Retinal pigment epithelial cell (primary cell): ENCODE data around the gene ABCB4.

Source experiments
- DNase-seq: peaks from one replicate; pipeline ENCODE4 v3.0.0-alpha.2; 2010; ENCODE audit warnings: low read depth
- H3K4me3 ChIP-seq: 2 replicates; pipeline ENCODE4 v1.5.1; 2011; ENCODE audit warnings: mild to moderate bottlenecking, low read length, control low read depth, moderate library complexity
- TF ChIP-seq, protein P1 (sequence below): conservative IDR thresholded peaks from 2 replicates; pipeline ENCODE4 v1.5.1; 2011; ENCODE audit warnings: low read depth, low read length, control low read depth, inconsistent platforms

The ABCB4 gene

DNA sequence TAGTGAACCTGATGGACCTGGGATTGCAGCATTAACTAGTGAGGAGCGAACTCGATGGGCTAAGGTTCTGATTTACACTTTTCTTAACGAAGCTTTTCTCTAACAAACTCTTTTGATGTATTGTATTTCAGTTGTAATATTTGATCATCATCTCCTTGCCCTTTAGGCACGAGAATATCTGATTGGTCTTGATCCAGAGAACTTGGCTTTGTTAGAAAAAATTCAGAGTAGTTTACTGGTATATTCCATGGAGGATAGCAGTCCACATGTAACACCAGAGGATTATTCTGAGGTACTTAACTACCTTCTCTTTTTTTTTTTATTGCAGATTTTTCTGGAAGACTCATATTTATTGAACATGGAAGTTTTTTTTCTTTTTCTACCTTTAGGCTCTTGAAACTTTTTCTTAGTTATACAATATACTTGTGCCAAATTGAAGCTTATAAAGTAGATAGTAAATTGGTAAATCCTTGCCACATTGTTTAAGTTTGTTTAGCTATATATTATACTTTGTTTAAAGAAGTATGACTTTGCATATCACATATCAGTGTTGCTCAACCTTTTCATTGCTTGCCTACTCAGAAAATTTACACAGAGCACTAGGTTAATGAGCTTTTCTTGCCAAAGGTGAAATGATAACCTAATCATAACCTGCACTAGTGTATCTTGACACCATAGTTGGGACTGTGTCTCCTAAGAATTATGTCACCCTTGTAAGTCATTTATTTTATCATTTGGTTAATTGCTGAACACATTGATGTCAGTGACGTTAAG is 99.6 kb downstream of the ABCB4 start:
- no peak for DNase-seq
- H3K4me3 ChIP-seq, result no peak overlapping the region
- TF ChIP-seq, protein P1, sequence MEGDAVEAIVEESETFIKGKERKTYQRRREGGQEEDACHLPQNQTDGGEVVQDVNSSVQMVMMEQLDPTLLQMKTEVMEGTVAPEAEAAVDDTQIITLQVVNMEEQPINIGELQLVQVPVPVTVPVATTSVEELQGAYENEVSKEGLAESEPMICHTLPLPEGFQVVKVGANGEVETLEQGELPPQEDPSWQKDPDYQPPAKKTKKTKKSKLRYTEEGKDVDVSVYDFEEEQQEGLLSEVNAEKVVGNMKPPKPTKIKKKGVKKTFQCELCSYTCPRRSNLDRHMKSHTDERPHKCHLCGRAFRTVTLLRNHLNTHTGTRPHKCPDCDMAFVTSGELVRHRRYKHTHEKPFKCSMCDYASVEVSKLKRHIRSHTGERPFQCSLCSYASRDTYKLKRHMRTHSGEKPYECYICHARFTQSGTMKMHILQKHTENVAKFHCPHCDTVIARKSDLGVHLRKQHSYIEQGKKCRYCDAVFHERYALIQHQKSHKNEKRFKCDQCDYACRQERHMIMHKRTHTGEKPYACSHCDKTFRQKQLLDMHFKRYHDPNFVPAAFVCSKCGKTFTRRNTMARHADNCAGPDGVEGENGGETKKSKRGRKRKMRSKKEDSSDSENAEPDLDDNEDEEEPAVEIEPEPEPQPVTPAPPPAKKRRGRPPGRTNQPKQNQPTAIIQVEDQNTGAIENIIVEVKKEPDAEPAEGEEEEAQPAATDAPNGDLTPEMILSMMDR, result no peak

DNA sequence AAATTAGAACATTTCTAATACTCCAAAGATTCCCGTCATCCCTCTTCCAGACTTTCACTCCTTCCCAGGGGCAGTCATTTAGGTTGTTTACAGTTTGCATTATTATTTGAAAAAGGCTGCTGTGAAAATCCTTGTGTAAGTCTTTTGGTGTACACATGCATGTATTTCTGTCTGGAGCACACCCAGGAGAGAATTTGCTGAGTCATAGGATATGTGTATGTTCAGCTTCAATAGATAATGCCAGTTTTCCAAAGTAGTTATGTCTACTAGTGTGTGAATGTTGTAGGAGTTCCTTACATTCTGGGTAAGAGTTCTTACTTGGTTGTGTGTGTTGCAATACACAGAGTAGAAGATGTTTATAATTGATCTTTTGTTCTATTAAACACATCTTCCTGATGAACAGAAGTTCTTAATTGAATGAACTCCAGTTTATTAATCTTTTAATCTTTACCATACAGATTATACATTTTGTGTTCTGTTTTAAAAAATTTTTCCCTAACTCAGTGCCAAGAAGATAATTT is 104.8 kb downstream of the ABCB4 start:
- H3K4me3 ChIP-seq, result no peak overlapping the region
- DNase-seq, result no peak
- TF ChIP-seq, protein P1, result no peak

DNA sequence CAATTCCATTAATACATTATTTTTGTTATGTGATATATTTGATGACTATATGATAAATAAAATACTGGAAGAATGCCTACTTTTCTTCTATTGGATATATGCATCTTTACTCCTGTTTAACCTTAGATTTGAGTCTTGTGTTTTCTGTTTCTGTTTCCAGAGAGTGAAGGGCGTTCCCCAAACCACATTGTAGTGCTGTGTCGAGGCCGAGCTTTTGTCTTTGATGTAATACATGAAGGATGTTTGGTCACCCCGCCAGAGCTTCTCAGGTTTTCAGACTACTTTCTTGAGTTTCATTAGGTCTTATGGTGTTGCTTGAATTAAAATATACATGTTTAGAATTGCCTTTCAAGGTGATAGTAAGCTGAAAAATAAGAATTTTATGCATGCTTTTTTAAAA is 106.3 kb downstream of the ABCB4 start:
- no peak overlapping the region for H3K4me3 ChIP-seq
- TF ChIP-seq, protein P1, result no peak
- DNase-seq, result no peak

DNA sequence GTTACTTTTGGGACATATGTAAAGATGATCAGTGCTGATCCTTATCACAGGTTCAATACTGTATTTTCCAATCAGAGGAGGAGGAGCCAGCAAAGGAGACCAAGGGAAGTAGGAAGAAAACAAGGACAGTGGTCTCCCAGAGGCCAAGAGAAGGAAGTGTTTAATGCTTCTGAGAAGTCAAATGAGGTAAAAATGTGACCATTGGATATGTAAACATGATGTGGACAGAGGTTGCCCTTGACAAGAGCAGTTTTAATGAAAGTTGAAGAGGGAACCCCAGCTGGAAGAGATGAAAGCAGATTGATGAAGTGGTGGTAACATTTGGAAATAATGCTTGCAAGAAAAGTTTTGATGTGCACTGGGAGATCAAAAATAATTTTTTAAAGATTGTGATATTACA is 111.2 kb downstream of the ABCB4 start:
- no peak overlapping the region for H3K4me3 ChIP-seq
- DNase-seq, result no peak
- TF ChIP-seq, protein P1, result no peak

DNA sequence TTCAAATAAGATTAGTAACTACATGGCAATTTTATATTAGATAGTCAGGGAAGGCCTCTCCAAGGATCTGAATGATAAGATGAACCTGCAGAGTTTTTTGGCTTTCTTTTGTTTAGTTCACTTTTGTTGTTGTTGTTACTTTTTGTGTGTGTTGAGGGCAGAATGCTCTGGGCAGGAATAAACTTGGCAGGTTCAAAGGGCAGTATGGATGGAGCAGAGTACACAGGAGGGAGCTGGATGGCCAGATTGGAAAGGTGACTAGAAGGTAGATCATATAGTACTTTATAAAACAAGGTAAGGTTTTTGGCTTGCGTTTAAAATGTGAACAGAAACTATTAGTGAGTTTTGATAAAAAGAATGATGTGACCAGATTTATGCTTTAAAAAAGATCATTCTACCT is 112.1 kb downstream of the ABCB4 start:
- TF ChIP-seq, protein P1, result no peak
- DNase-seq, result no peak
- no peak overlapping the region for H3K4me3 ChIP-seq

DNA sequence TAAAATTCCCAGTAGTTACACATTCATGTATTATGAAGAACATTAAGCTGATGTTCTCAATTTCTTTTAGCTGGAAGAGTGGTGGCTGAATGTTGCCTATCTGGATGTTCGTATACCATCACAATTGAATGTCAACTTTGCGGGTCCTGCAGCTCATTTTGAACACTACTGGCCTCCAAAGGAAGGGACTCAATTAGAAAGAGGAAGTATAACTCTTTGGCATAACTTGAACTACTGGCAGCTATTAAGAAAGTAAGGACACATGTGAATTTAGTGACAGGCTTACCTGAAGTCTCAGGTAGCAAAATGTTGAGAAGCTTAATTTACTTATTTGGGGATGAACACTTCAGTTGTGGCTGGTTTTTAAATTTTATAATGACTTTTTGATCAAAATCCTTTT is 114.2 kb downstream of the ABCB4 start:
- H3K4me3 ChIP-seq, result no peak overlapping the region
- TF ChIP-seq, protein P1, result no peak
- no peak for DNase-seq

DNA sequence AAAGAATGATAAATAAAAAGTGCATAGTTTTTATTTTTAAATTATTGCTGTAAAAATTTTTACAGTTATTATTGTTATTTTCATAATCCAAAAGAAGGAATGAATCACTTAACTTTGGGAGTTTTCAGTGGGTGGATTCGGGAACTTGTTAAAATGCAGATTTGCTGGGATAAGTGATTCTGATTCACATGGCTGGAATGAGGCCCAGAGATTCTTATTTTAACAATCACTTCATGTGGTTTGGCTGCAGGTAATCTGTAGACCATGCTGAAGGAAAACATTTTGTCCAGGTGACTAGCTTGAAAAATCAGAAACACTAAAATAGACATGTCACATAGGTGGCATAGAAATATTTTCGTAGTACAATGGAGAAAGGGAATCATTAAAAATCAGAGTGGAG is 116.1 kb downstream of the ABCB4 start:
- H3K4me3 ChIP-seq, result no peak overlapping the region
- TF ChIP-seq, protein P1, result no peak
- DNase-seq, result peak; percentile 31
